ENCODE measurements around the gene PHF21B.
"Not testable (repeated sequence)": the region's sequence is repeated elsewhere in the genome, so short reads cannot be mapped to it uniquely, and the experiment has no call there.

PHF21B gene

GRCh38 chr22:44931077-44931540 is 78.7 kb downstream of the PHF21B start:
- no peak for FAIRE-seq

- no peak for FAIRE-seq
Observed at GRCh38 chr22:44930711-44931035, 79.1 kb downstream of the PHF21B start.

- no peak for FAIRE-seq
Observed at GRCh38 chr22:44930016-44930710, 79.6 kb downstream of the PHF21B start.

GRCh38 chr22:44929359-44930015 is 80.3 kb downstream of the PHF21B start:
- no peak for FAIRE-seq

GRCh38 chr22:44928711-44929358 is 81.0 kb downstream of the PHF21B start:
- FAIRE-seq: no peak

- no peak for FAIRE-seq
Observed at GRCh38 chr22:44928136-44928463, 81.7 kb downstream of the PHF21B start.

- no peak for FAIRE-seq
Observed at GRCh38 chr22:44927463-44928135, 82.2 kb downstream of the PHF21B start.

- FAIRE-seq: no peak
Observed at GRCh38 chr22:44926491-44927415, 83.1 kb downstream of the PHF21B start.

GRCh38 chr22:44926124-44926475 is 83.7 kb downstream of the PHF21B start:
- FAIRE-seq: no peak

- no peak for FAIRE-seq
Observed at GRCh38 chr22:44925465-44926123, 84.2 kb downstream of the PHF21B start.

- FAIRE-seq: no peak
Observed at GRCh38 chr22:44924710-44925109, 85.1 kb downstream of the PHF21B start.

GRCh38 chr22:44924098-44924497 is 85.7 kb downstream of the PHF21B start:
- no peak for FAIRE-seq

- not testable (repeated sequence) for FAIRE-seq
Observed at GRCh38 chr22:44921766-44922165, 88.0 kb downstream of the PHF21B start.

- no peak for FAIRE-seq
Observed at GRCh38 chr22:44920183-44920582, 89.6 kb downstream of the PHF21B start.

GRCh38 chr22:44919691-44920090 is 90.1 kb downstream of the PHF21B start:
- FAIRE-seq: no peak

GRCh38 chr22:44918925-44919392 is 90.8 kb downstream of the PHF21B start:
- FAIRE-seq: no peak

- no peak for FAIRE-seq
Observed at GRCh38 chr22:44918166-44918924, 91.5 kb downstream of the PHF21B start.

GRCh38 chr22:44917372-44918165 is 92.2 kb downstream of the PHF21B start:
- no peak for FAIRE-seq

- FAIRE-seq: no peak
Observed at GRCh38 chr22:44916281-44917231, 93.2 kb downstream of the PHF21B start.
